Transverse colon (tissue), 4 donors: ENCODE measurements around the gene SEMA3A. TPM values are rescaled to one million over a fixed set of nuclear protein-coding genes. Genes with fewer than 3 reads are reported as not detected.
"Not testable (repeated sequence)": the region's sequence is repeated elsewhere in the genome, so short reads cannot be mapped to it uniquely, and the experiment has no call there.

Experiments
- DNase-seq: peaks from one replicate; pipeline ENCODE4 v3.0.0-alpha.2; 2019
- H3K27ac ChIP-seq, 4 donors: fragments of 200-600 bp; sonication (generic); 2 replicates each; pipeline ENCODE4 v1.5.1; 2016 to 2018; ENCODE audit warnings: inconsistent platforms in 4 of 4
- H3K27me3 ChIP-seq: fragments of 200-600 bp; sonication (generic); 2 replicates; pipeline ENCODE4 v1.5.1; 2017; ENCODE audit warnings: inconsistent platforms
- H3K36me3 ChIP-seq, 4 donors: fragments of 200-600 bp; sonication (generic); 2 replicates each; pipeline ENCODE4 v1.5.1; 2017 to 2019; ENCODE audit warnings: inconsistent platforms in 4 of 4
- H3K4me1 ChIP-seq, 4 donors: fragments of 200-600 bp; sonication (generic); 2 replicates each; pipeline ENCODE4 v1.5.1; 2017 to 2020; ENCODE audit warnings: inconsistent platforms in 4 of 4
- H3K4me3 ChIP-seq, 4 donors: fragments of 200-600 bp; sonication (generic); 1 replicate in 1 of 4; 2 replicates in 3 of 4; pipeline versions ENCODE4 v1.5.1 to v1.6.1; 2017 to 2019; ENCODE audit warnings: inconsistent platforms in 4 of 4
- H3K9me3 ChIP-seq, 2 donors: fragments of 200-600 bp; sonication (generic); 2 replicates each; pipeline ENCODE4 v1.5.1; 2017 to 2019; ENCODE audit warnings: inconsistent platforms in 2 of 2
- EP300 ChIP-seq: sonication (generic); formaldehyde crosslinking; IDR thresholded peaks from one replicate; pipeline ENCODE4 v1.6.1; 2017; ENCODE audit warnings: antibody characterized with exemption, low read depth
- POLR2A ChIP-seq: fragments of 450-650 bp; IDR thresholded peaks from one replicate; pipeline ENCODE4 v1.6.1; 2016; ENCODE audit warnings: antibody characterized with exemption, mild to moderate bottlenecking, moderate library complexity
- POLR2AphosphoS5 ChIP-seq, 3 donors: sonication (generic); formaldehyde crosslinking; IDR thresholded peaks; one replicate each; pipeline ENCODE4 v1.6.1; 2016; ENCODE audit warnings: antibody characterized with exemption in 3 of 3
- WGBS, 2 donors: methylation state at CpG; one replicate each; pipeline ENCODE4 v1.1.5; 2018; ENCODE audit warnings: low coverage in 1 of 2; 5-methylcytosine and 5-hydroxymethylcytosine counted together
- in situ Hi-C, 4 donors: fragments of 200-750 bp; cut with MboI; loops; one replicate each; pipeline versions ENCODE4 v1.15.0 to v1.15.1; 2017; ENCODE audit warnings: low sequenced_read_pairs in 3 of 4, low pct_ligation_motif_present in 1 of 4, low pct_unique_long_range_greater_than_20kb in 1 of 4
- intact Hi-C: fragments of 100-400 bp; cut with DNase I; formaldehyde crosslinking; loops from one replicate; pipeline ENCODE4 v1.15.1; 2023; ENCODE audit warnings: low total_unique reads
- total RNA-seq, 4 donors: library from RNA; depleted of rRNA; stranded (reverse); fragments of >200 nt; gene quantifications; one replicate each; pipeline ENCODE4 v1.1.0, GENCODE V29; 2016
- TF ChIP-seq, protein P1 (sequence below), 5 experiments: fragments of 200-600 bp in 3 of 5; fragments of 450-650 bp in 2 of 5; sonication (generic) in 3 of 5; IDR thresholded peaks; 1 replicate in 2 of 5; 2 replicates in 3 of 5; pipeline ENCODE4 v1.5.1; 2016 to 2017; ENCODE audit warnings: antibody characterized with exemption in 5 of 5, inconsistent platforms in 3 of 5, mild to moderate bottlenecking in 2 of 5, moderate library complexity in 1 of 5

SEMA3A gene
- total RNA-seq, 4 donors from 2014 or later, result 1.00 to 8.3 (median 4.7) TPM

- intact Hi-C loops (no loop called here), in situ Hi-C loops (no loop called here)
- no peak for DNase-seq
- Histone ChIP-seq H3K9me3 (no peaks in the 10 kb centered on the region), H3K27me3 (no peaks in the 10 kb centered on the region), H3K4me1 (peaks cover 0 to 22% (median 7%) of the 10 kb centered on the region in 4 donors), H3K36me3 (no peaks in the 10 kb centered on the region), H3K4me3 (no peak overlapping the region), H3K27ac (no peak overlapping the region)
- WGBS, 2 donors, result 4 to 43% methylated on average over 3 of the region's 3 CpGs
- TF ChIP-seq POLR2A (no peak), POLR2AphosphoS5 (IDR thresholded peaks at IDR 0.05) (no peak), EP300 (no peak)
- TF ChIP-seq, protein P1, sequence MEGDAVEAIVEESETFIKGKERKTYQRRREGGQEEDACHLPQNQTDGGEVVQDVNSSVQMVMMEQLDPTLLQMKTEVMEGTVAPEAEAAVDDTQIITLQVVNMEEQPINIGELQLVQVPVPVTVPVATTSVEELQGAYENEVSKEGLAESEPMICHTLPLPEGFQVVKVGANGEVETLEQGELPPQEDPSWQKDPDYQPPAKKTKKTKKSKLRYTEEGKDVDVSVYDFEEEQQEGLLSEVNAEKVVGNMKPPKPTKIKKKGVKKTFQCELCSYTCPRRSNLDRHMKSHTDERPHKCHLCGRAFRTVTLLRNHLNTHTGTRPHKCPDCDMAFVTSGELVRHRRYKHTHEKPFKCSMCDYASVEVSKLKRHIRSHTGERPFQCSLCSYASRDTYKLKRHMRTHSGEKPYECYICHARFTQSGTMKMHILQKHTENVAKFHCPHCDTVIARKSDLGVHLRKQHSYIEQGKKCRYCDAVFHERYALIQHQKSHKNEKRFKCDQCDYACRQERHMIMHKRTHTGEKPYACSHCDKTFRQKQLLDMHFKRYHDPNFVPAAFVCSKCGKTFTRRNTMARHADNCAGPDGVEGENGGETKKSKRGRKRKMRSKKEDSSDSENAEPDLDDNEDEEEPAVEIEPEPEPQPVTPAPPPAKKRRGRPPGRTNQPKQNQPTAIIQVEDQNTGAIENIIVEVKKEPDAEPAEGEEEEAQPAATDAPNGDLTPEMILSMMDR (IDR thresholded peaks at IDR 0.05), result no peak
Measured at GRCh38 chr7:84073186-84073875, 121.3 kb downstream of the SEMA3A start.

DNA sequence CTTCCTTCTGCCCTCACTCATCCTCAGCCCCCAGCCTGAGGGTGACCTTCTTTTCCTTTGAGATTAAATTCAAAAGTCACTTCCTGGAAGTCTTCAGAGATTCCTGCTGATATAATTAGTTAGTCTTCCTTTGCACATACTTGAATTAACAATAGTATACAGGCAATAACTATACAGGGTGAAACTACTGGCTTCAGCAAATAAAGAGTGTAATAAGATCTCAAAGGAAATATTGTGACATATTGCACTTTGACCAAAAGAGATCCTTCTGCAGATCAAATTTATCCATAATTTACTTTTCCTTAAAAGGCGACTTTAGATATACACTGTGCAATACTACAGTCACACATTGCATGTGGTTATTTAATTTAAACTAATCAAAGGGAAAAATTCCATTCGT is 123.8 kb downstream of the SEMA3A start:
- H3K27ac ChIP-seq, result no peak overlapping the region
- no peak for DNase-seq
- TF ChIP-seq, protein P1 (IDR thresholded peaks at IDR 0.05), result no peak
- TF ChIP-seq POLR2AphosphoS5 (IDR thresholded peaks at IDR 0.05) (no peak), POLR2A (no peak), EP300 (no peak)
- intact Hi-C loops, result no loop called here
- H3K4me1 ChIP-seq, result peaks cover 0 to 22% (median 7%) of the 10 kb centered on the region in 4 donors
- H3K27me3 ChIP-seq, result no peaks in the 10 kb centered on the region
- H3K4me3 ChIP-seq, result no peak overlapping the region
- WGBS, 2 donors, result 50 to 56% methylated on average over 2 of the region's 2 CpGs
- H3K9me3 ChIP-seq, result no peaks in the 10 kb centered on the region
- in situ Hi-C loops, result no loop called here
- H3K36me3 ChIP-seq, result no peaks in the 10 kb centered on the region

DNA sequence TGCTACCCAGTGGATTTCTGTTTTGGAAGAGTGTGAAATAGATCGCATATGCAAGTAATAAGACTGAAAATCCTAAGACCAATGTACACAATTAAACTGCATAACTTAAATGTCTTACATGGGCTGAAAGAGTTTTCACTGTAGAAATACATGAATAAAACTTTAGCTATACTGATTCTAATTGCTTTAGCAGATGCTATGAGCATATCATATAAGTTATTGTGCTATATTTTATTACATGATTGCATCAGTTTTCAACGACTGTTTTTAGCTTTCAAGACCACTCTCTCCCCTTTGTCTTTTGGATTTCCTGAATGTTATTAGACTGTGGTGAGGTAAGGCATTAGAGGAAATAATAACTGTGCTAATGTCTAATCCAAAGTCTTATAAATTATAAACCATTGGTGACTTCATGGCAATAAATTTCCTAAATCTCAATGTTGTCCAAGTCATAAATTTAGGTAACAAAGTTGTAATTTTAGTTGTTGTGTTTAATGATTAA is 124.5 kb downstream of the SEMA3A start:
- no peak for DNase-seq
- TF ChIP-seq, protein P1 (IDR thresholded peaks at IDR 0.05), result no peak
- TF ChIP-seq EP300 (no peak), POLR2A (no peak), POLR2AphosphoS5 (IDR thresholded peaks at IDR 0.05) (no peak)
- Histone ChIP-seq H3K36me3 (no peaks in the 10 kb centered on the region), H3K4me1 (peaks cover 0 to 22% (median 7%) of the 10 kb centered on the region in 4 donors), H3K4me3 (no peak overlapping the region), H3K27me3 (no peaks in the 10 kb centered on the region), H3K9me3 (no peaks in the 10 kb centered on the region), H3K27ac (no peak overlapping the region)
- intact Hi-C loops, result no loop called here
- in situ Hi-C loops, result no loop called here
- 24 to 34% methylated on average over 2 of the region's 2 CpGs for WGBS, 2 donors

DNA sequence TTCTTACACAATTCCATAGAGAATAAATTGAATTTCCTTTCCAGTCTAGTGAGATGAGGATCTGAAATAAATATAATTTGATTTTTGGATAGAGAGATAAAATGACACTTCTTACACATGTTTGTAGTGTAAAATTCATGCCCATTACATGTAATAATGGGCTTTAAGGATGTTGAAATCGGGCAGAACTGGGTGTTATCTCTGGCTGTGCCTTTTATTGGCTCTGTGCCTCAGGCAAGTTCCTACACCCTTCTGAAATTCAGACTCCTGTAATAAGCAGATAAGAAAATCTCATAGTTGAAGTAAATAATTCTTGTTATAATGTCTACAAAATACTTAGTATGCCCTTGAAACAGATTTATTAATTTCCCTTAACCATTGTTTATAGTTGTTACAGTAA is 125.6 kb downstream of the SEMA3A start:
- Histone ChIP-seq H3K27ac (no peak overlapping the region), H3K27me3 (no peaks in the 10 kb centered on the region), H3K36me3 (no peaks in the 10 kb centered on the region), H3K4me3 (no peak overlapping the region), H3K9me3 (no peaks in the 10 kb centered on the region), H3K4me1 (peaks cover 0 to 22% (median 7%) of the 10 kb centered on the region in 4 donors)
- DNase-seq, result no peak
- intact Hi-C loops (no loop called here), in situ Hi-C loops (no loop called here)
- WGBS, 2 donors, result 6 to 28% methylated on average over 1 of the region's 1 CpG
- no peak for TF ChIP-seq POLR2A
- TF ChIP-seq, protein P1 (IDR thresholded peaks at IDR 0.05), result no peak
- no peak for TF ChIP-seq EP300
- TF ChIP-seq POLR2AphosphoS5 (IDR thresholded peaks at IDR 0.05), result no peak

DNA sequence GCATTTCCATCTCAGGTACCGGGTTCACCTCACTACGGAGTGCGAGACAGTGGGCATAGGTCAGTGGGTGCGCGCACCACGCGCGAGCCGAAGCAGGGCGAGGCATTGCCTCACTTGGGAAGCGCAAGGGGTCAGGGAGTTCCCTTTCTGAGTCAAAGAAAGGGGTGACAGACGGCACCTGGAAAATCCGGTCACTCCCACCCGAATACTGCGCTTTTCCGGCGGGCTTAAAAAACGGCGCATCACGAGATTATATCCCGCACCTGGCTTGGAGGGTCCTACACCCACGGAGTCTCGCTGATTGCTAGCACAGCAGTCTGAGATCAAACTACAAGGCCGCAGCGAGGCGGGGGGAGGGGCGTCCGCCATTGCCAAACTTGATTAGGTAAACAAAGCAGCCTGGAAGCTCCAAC is 132.1 kb downstream of the SEMA3A start:
- 89 to 96% methylated on average over 7 to 28 of the region's 28 CpGs for whole genome bisulfite sequencing, 2 donors
- H3K27ac ChIP-seq, DNase-seq, H3K27me3 ChIP-seq, in situ Hi-C loops, intact Hi-C loops, H3K4me3 ChIP-seq, H3K9me3 ChIP-seq, H3K36me3 ChIP-seq: not testable (repeated sequence)
- H3K4me1 ChIP-seq, result peaks cover 0 to 23% (median 9%) of the 10 kb centered on the region in 4 donors
